Measurements from ENCODE around the gene TRAFD1. TPM values are rescaled to one million over a fixed set of nuclear protein-coding genes. Genes with fewer than 3 reads are reported as not detected.

TRAFD1 gene
- total and polyA plus RNA-seq, 8 donors: 40.1 to 46.2 (median 42.6) TPM

DNA sequence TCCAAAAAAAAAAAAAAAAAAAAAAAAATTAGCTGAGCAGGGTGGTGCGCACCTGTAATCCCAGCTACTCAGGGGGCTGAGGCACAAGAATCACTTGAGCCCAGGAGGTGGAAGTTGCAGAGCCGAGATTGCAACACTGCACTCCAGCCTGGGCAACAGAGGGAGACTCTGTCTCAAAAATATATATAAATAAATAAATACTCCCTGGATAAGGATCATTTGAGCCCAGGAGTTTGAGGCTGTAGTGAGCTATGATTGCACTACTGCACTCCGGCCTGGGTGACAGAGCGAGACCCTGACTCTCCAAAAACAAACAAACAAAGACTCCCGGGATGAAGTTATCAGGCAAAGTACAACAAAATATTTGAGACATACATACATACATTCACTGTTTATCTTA lies 13.4 kb upstream of the TRAFD1 start:
- peaks cover 7 to 49% of the 10 kb centered on the region in 2 donors for H3K4me1 ChIP-seq
- no peaks in the 10 kb centered on the region for H3K9me3 ChIP-seq
- H3K36me3 ChIP-seq: no peaks in the 10 kb centered on the region
- TF ChIP-seq, protein P1, sequence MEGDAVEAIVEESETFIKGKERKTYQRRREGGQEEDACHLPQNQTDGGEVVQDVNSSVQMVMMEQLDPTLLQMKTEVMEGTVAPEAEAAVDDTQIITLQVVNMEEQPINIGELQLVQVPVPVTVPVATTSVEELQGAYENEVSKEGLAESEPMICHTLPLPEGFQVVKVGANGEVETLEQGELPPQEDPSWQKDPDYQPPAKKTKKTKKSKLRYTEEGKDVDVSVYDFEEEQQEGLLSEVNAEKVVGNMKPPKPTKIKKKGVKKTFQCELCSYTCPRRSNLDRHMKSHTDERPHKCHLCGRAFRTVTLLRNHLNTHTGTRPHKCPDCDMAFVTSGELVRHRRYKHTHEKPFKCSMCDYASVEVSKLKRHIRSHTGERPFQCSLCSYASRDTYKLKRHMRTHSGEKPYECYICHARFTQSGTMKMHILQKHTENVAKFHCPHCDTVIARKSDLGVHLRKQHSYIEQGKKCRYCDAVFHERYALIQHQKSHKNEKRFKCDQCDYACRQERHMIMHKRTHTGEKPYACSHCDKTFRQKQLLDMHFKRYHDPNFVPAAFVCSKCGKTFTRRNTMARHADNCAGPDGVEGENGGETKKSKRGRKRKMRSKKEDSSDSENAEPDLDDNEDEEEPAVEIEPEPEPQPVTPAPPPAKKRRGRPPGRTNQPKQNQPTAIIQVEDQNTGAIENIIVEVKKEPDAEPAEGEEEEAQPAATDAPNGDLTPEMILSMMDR (IDR thresholded peaks at IDR 0.05): no peak
- H3K27ac ChIP-seq: peak overlapping the region; percentile 1 to 39
- DNase-seq: no peak
- no peak overlapping the region for H3K4me3 ChIP-seq
- peak; percentile 12 for ATAC-seq
- intact Hi-C loops (cut with DNase I): no loop called here
- no peaks in the 10 kb centered on the region for H3K27me3 ChIP-seq

DNA sequence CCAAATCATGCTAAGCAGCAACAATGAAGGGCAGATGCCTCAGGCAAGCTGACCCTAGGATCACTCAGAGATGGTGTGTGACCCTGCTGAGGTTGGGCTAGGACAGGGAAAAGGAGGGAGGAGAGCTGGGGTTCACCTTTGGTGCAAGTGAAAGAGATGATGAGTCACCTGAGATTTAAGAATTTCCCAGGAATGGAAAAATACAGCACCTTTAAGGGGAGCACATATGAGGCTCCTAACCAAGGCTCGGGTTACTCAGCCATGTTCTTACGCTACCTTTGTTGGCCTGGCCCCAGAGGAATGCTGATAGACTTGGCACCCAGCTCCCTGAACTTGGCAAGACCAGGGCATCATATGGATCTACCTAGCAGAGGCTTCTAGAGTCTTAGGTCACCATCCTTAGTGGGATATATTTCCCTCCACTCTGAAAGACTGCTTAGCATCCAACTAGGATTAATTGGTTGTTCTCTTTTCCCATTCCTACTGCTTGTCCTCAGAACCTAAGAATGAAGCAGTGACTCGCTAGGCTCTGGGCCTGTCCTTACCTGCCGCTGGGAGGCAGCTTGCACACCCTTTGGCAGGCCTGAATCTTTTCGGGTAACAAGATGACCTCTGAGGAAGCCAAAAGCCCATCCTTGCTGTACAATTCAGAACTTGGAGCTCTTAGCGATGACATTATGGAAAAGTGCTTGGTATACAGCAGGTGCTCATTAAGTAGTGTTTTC lies 12.8 kb upstream of the TRAFD1 start:
- Histone ChIP-seq H3K4me3 (no peak overlapping the region), H3K27ac (peak overlapping the region; percentile 1 to 44), H3K36me3 (no peaks in the 10 kb centered on the region), H3K9me3 (no peaks in the 10 kb centered on the region), H3K4me1 (peaks cover under 1 to 49% of the 10 kb centered on the region in 2 donors), H3K27me3 (no peaks in the 10 kb centered on the region)
- intact Hi-C loops (cut with DNase I): no loop called here
- ATAC-seq (peak; percentile 21), DNase-seq (peak in 1 of 4 donors; percentile 55)
- TF ChIP-seq, protein P1 (IDR thresholded peaks at IDR 0.05): no peak

DNA sequence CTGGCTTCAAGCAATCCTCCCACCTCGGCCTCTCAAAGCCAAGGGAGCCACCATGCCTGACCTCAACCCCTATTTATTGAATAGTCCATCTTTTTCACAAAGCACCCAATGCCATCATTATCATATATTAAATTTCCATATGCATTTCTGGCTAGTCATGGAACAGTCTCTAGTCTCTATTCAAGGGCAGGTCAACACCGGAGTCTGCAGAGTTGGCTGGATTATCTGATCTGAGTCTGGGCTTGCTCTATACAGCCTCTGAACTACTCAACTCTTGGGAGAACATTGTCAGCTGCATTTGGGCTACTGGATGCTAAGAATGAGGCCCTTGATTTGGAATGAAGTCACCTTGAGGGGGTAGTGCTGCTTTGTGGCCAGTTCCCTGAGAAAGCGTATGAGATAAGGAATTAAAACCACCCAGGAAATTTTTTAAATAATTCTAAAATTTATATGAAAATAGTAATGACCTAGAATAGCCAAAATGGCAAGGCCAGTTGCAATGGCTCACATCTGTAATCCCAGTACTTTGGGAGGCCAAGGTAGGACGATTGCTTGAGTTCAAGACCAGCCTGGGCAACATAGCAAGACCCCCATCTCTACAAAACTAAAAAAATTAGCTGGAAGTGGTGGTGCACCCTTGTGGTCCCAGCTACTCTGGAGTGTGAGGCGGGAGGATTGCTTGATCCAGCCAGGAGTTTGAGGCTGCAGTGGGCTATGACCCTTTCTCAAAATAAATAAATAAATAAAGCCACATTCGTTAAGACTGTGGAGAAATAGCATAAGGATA lies 9.9 kb upstream of the TRAFD1 start:
- peaks cover 0 to 54% of the 10 kb centered on the region in 2 donors for H3K4me1 ChIP-seq
- DNase-seq (no peak), ATAC-seq (no peak)
- no peaks in the 10 kb centered on the region for H3K36me3 ChIP-seq
- TF ChIP-seq, protein P1 (IDR thresholded peaks at IDR 0.05): no peak
- no peak overlapping the region for H3K4me3 ChIP-seq
- H3K9me3 ChIP-seq: no peaks in the 10 kb centered on the region
- no peak overlapping the region for H3K27ac ChIP-seq
- intact Hi-C loops (cut with DNase I): no loop called here
- H3K27me3 ChIP-seq: no peaks in the 10 kb centered on the region

DNA sequence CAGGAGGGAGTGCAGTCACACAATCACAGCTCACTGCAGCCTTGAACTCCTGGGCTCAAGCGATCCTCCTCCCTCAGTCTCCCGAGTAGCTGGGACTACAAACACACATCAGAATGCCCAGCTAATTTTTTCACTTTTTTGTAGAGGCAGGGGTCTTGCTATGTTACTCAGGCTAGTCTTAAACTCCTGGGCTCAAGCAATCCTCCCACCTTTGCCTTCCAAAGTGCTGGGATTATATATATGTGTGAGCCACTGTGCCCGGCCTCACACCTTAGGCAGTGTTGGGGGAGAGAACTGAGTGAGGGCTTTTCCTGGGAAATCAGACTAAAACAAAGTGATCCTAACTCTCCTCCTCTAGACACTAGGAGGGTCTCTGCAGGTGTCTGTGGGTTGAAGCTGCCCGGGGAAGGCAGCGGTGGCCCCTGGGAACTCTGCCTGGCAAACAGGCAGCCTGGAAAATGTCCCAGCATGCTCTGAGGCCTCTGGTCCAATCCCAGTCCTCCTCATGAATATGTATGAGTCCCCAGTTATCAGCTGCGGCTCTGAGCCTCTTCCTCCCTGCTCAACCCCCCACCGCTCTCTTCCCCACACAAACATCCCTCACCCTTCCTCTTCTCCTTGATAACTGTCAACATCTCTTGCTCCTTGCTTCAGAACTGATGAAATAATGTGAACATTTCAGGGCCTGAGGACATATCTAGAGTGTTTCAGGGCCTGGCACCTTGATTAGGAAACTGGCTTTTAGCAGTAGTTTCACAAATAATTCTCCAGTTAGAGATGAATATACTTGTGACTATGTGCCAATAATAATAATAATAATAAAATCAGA lies 8.9 kb upstream of the TRAFD1 start:
- intact Hi-C loops (cut with DNase I): no loop called here
- H3K4me3 ChIP-seq: no peak overlapping the region
- H3K36me3 ChIP-seq: no peaks in the 10 kb centered on the region
- DNase-seq (peak in 3 of 4 donors; percentile 52 to 79 (median 70)), ATAC-seq (peak; percentile 77)
- H3K27ac ChIP-seq: peak overlapping the region; percentile 58 to 86
- peaks cover 0 to 54% of the 10 kb centered on the region in 2 donors for H3K4me1 ChIP-seq
- H3K27me3 ChIP-seq: no peaks in the 10 kb centered on the region
- H3K9me3 ChIP-seq: no peaks in the 10 kb centered on the region
- TF ChIP-seq, protein P1 (IDR thresholded peaks at IDR 0.05): no peak

Measured in left lung (tissue), 10 donors.